ENCODE data around the gene CDKAL1.

GRCh38 chr6:20885076-20885475 is 350.8 kb downstream of the CDKAL1 start:
- TF ChIP-seq, protein P1, sequence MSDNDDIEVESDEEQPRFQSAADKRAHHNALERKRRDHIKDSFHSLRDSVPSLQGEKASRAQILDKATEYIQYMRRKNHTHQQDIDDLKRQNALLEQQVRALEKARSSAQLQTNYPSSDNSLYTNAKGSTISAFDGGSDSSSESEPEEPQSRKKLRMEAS (IDR thresholded peaks at IDR 0.05): no peak
- TF ChIP-seq RAD21 (IDR thresholded peaks at IDR 0.05; ENCODE audit: low read depth) (no peak), YY1 (IDR thresholded peaks at IDR 0.05; ENCODE audit: low read depth) (no peak), NFIC (IDR thresholded peaks at IDR 0.05) (no peak), EGR1 (IDR thresholded peaks at IDR 0.05) (no peak), USF1 (IDR thresholded peaks at IDR 0.05) (no peak), EP300 (IDR thresholded peaks at IDR 0.05; ENCODE audit: borderline replicate concordance) (no peak), CREB1 (IDR thresholded peaks at IDR 0.05; ENCODE audit: low read depth) (no peak), CEBPB (IDR thresholded peaks at IDR 0.05) (no peak), TCF12 (IDR thresholded peaks at IDR 0.05; ENCODE audit: low read depth) (no peak), TAF1 (IDR thresholded peaks at IDR 0.05; ENCODE audit: low read depth) (no peak), ZBTB7A (IDR thresholded peaks at IDR 0.05; ENCODE audit: low read depth) (no peak)
- TF ChIP-seq, protein P2, sequence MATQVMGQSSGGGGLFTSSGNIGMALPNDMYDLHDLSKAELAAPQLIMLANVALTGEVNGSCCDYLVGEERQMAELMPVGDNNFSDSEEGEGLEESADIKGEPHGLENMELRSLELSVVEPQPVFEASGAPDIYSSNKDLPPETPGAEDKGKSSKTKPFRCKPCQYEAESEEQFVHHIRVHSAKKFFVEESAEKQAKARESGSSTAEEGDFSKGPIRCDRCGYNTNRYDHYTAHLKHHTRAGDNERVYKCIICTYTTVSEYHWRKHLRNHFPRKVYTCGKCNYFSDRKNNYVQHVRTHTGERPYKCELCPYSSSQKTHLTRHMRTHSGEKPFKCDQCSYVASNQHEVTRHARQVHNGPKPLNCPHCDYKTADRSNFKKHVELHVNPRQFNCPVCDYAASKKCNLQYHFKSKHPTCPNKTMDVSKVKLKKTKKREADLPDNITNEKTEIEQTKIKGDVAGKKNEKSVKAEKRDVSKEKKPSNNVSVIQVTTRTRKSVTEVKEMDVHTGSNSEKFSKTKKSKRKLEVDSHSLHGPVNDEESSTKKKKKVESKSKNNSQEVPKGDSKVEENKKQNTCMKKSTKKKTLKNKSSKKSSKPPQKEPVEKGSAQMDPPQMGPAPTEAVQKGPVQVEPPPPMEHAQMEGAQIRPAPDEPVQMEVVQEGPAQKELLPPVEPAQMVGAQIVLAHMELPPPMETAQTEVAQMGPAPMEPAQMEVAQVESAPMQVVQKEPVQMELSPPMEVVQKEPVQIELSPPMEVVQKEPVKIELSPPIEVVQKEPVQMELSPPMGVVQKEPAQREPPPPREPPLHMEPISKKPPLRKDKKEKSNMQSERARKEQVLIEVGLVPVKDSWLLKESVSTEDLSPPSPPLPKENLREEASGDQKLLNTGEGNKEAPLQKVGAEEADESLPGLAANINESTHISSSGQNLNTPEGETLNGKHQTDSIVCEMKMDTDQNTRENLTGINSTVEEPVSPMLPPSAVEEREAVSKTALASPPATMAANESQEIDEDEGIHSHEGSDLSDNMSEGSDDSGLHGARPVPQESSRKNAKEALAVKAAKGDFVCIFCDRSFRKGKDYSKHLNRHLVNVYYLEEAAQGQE (IDR thresholded peaks at IDR 0.05; ENCODE audit: low read depth): no peak
